Liver (tissue), 9 donors: ENCODE data around the gene OR1I1. TPM values are rescaled to one million over a fixed set of nuclear protein-coding genes. Genes with fewer than 3 reads are reported as not detected.

Source experiments
- DNase-seq: peaks from one replicate; pipeline ENCODE4 v3.0.0-alpha.2; 2017; ENCODE audit warnings: low spot score
- H3K27ac ChIP-seq, 2 donors: one replicate each; pipeline ENCODE4 v1.7.0; 2013; ENCODE audit warnings: inconsistent platforms in 2 of 2, low read length in 2 of 2, control low read depth in 1 of 2, low read depth in 1 of 2, mild to moderate bottlenecking in 1 of 2
- H3K27me3 ChIP-seq, 4 donors: one replicate each; pipeline versions ENCODE4 v1.6.1 to v1.7.0; 2013; ENCODE audit warnings: low read length in 3 of 4, inconsistent platforms in 1 of 4, mild to moderate bottlenecking in 1 of 4, moderate library complexity in 1 of 4; ENCODE audit not compliant: control insufficient read depth in 4 of 4, insufficient read depth in 4 of 4
- H3K36me3 ChIP-seq, 4 donors: one replicate each; pipeline versions ENCODE4 v1.6.1 to v1.7.0; 2013; ENCODE audit warnings: low read length in 3 of 4, mild to moderate bottlenecking in 3 of 4, low read depth in 1 of 4, moderate library complexity in 1 of 4; ENCODE audit not compliant: control insufficient read depth in 4 of 4, insufficient read depth in 3 of 4
- H3K4me1 ChIP-seq, 4 donors: one replicate each; pipeline versions ENCODE4 v1.6.1 to v1.7.0; 2013; ENCODE audit warnings: low read length in 3 of 4, mild to moderate bottlenecking in 3 of 4, moderate library complexity in 1 of 4; ENCODE audit not compliant: control insufficient read depth in 4 of 4, insufficient read depth in 4 of 4
- H3K4me3 ChIP-seq, 3 donors: one replicate each; pipeline versions ENCODE4 v1.6.1 to v1.7.0; 2013; ENCODE audit warnings: low read length in 3 of 3, control low read depth in 1 of 3, low read depth in 1 of 3, mild to moderate bottlenecking in 1 of 3
- H3K9ac ChIP-seq, 2 donors: one replicate each; pipeline ENCODE4 v1.7.0; 2013; ENCODE audit warnings: low read length in 2 of 2, mild to moderate bottlenecking in 2 of 2, moderate library complexity in 2 of 2, control low read depth in 1 of 2, low read depth in 1 of 2
- H3K9me3 ChIP-seq, 4 donors: one replicate each; pipeline versions ENCODE4 v1.6.1 to v1.7.0; 2013; ENCODE audit warnings: low read length in 3 of 4; ENCODE audit not compliant: control insufficient read depth in 4 of 4
- ATF3 ChIP-seq: IDR thresholded peaks from 2 replicates; pipeline ENCODE4 v1.6.1; 2016; ENCODE audit warnings: antibody characterized with exemption
- CTCF ChIP-seq: fragments of 150-350 bp; IDR thresholded peaks from 2 replicates; pipeline ENCODE4 v1.5.1; 2017; ENCODE audit warnings: improper control_type of control experiment, low read depth, low read length; ENCODE audit not compliant: missing input control
- EGR1 ChIP-seq, 2 donors: IDR thresholded peaks; 2 replicates each; pipeline ENCODE4 v1.6.1; 2016 to 2018; ENCODE audit warnings: antibody characterized with exemption in 2 of 2, low read depth in 2 of 2
- FOXA1 ChIP-seq: IDR thresholded peaks from 2 replicates; pipeline ENCODE4 v1.6.1; 2016; ENCODE audit warnings: antibody characterized with exemption
- FOXA2 ChIP-seq: IDR thresholded peaks from 2 replicates; pipeline ENCODE4 v1.6.1; 2016; ENCODE audit warnings: antibody characterized with exemption
- GABPA ChIP-seq, 2 donors: IDR thresholded peaks in 1 of 2; conservative IDR thresholded peaks in 1 of 2; 2 replicates each; pipeline ENCODE4 v1.6.1; 2016; ENCODE audit warnings: antibody characterized with exemption in 2 of 2, mild to moderate bottlenecking in 1 of 2, moderate library complexity in 1 of 2
- HNF4A ChIP-seq, 2 donors: conservative IDR thresholded peaks; 2 replicates each; pipeline ENCODE4 v1.6.1; 2016; ENCODE audit warnings: antibody characterized with exemption in 2 of 2, mild to moderate bottlenecking in 2 of 2
- HNF4G ChIP-seq: IDR thresholded peaks from 2 replicates; pipeline ENCODE4 v1.6.1; 2016; ENCODE audit warnings: antibody characterized with exemption
- JUND ChIP-seq, 2 donors: IDR thresholded peaks; 2 replicates each; pipeline ENCODE4 v1.6.1; 2016; ENCODE audit warnings: antibody characterized with exemption in 2 of 2
- MAX ChIP-seq: IDR thresholded peaks from 2 replicates; pipeline ENCODE4 v1.6.1; 2016; ENCODE audit warnings: antibody characterized with exemption
- NR2F2 ChIP-seq: IDR thresholded peaks from 2 replicates; pipeline ENCODE4 v1.6.1; 2016; ENCODE audit warnings: antibody characterized with exemption
- REST ChIP-seq: IDR thresholded peaks from 2 replicates; pipeline ENCODE4 v1.6.1; 2016; ENCODE audit warnings: antibody characterized with exemption, mild to moderate bottlenecking
- RXRA ChIP-seq, 2 donors: IDR thresholded peaks; 2 replicates each; pipeline ENCODE4 v1.6.1; 2017 to 2018; ENCODE audit warnings: antibody characterized with exemption in 2 of 2, mild to moderate bottlenecking in 1 of 2
- TAF1 ChIP-seq: conservative IDR thresholded peaks from 2 replicates; pipeline ENCODE4 v1.6.1; 2016; ENCODE audit warnings: antibody characterized with exemption, mild to moderate bottlenecking
- YY1 ChIP-seq: IDR thresholded peaks from 2 replicates; pipeline ENCODE4 v1.6.1; 2016; ENCODE audit warnings: antibody characterized with exemption, mild to moderate bottlenecking
- ZBTB33 ChIP-seq: IDR thresholded peaks from 2 replicates; pipeline ENCODE4 v1.6.1; 2016; ENCODE audit warnings: antibody characterized with exemption
- WGBS: extraction: QIAGEN DNeasy Blood & Tissue Kit; methylation state at CpG from one replicate; pipeline ENCODE4 v1.1.7; 2013; 5-methylcytosine and 5-hydroxymethylcytosine counted together
- polyA plus RNA-seq, 2 donors: library from polyadenylated mRNA; stranded (reverse) in 1 of 2; unstranded in 1 of 2; fragments of 200-250 nt in 1 of 2; fragments of >200 nt in 1 of 2; fragmentation: Nextera tagmentation in 1 of 2; extraction: Ambion mirVana in 1 of 2; gene quantifications; one replicate each; pipeline versions ENCODE4 v1.2.1 to v1.2.3, GENCODE V29; 2013 to 2015
- total RNA-seq, 2 donors: library from RNA; depleted of rRNA; stranded (reverse); fragments of >200 nt; gene quantifications; one replicate each; pipeline ENCODE4 v1.2.3, GENCODE V29; 2014
- donor health status: healthy.
- donor health status: healthy.
- donor health status: healthy.
- donor health status: healthy.
- donor health status: healthy.

OR1I1 gene
- total and polyA plus RNA-seq, 4 donors: not detected

- Histone ChIP-seq H3K36me3 (no peaks in the 10 kb centered on the region), H3K4me3 (no peak overlapping the region), H3K9ac (no peak overlapping the region), H3K27me3 (peaks cover 0 to 3% (median under 1%) of the 10 kb centered on the region in 4 donors), H3K27ac (no peak overlapping the region), H3K9me3 (no peaks in the 10 kb centered on the region), H3K4me1 (no peaks in the 10 kb centered on the region)
- TF ChIP-seq NR2F2: no peak
- TF ChIP-seq EGR1 (IDR thresholded peaks at IDR 0.05; ENCODE audit: low read depth in 2 of 2): no peak
- TF ChIP-seq JUND (IDR thresholded peaks at IDR 0.05): no peak
- TF ChIP-seq ATF3: no peak
- TF ChIP-seq RXRA (IDR thresholded peaks at IDR 0.05): no peak
- no peak for TF ChIP-seq HNF4G
- 68% methylated on average over 3 of the region's 3 CpGs for WGBS
- no peak for DNase-seq
Measured at GRCh38 chr19:15045506-15045905, 36.5 kb upstream of the OR1I1 start.

GRCh38 chr19:15047680-15048079 is 34.3 kb upstream of the OR1I1 start:
- H3K4me3 ChIP-seq: no peak overlapping the region
- 76% methylated on average over 11 of the region's 11 CpGs for WGBS
- no peaks in the 10 kb centered on the region for H3K36me3 ChIP-seq
- no peaks in the 10 kb centered on the region for H3K9me3 ChIP-seq
- H3K27ac ChIP-seq: no peak overlapping the region
- no peak for TF ChIP-seq ATF3
- TF ChIP-seq RXRA (IDR thresholded peaks at IDR 0.05): no peak
- TF ChIP-seq EGR1 (IDR thresholded peaks at IDR 0.05; ENCODE audit: low read depth in 2 of 2): no peak
- TF ChIP-seq TAF1: no peak
- no peak for TF ChIP-seq YY1
- TF ChIP-seq HNF4G: no peak
- TF ChIP-seq NR2F2: no peak
- TF ChIP-seq HNF4A (conservative IDR thresholded peaks at IDR 0.05): no peak
- TF ChIP-seq CTCF: no peak
- TF ChIP-seq FOXA1: no peak
- no peak for TF ChIP-seq ZBTB33
- TF ChIP-seq FOXA2: no peak
- no peak for TF ChIP-seq MAX
- no peak for TF ChIP-seq JUND (IDR thresholded peaks at IDR 0.05)
- no peak for TF ChIP-seq GABPA (IDR thresholded peaks at IDR 0.05 in 1 of 2, conservative IDR thresholded peaks at IDR 0.05 in 1 of 2)
- TF ChIP-seq REST: no peak
- no peak for DNase-seq
- peaks cover 0 to 3% (median 0%) of the 10 kb centered on the region in 4 donors for H3K27me3 ChIP-seq
- H3K4me1 ChIP-seq: no peaks in the 10 kb centered on the region
- no peak overlapping the region for H3K9ac ChIP-seq
